OCI-LY1 (cell line): ENCODE data around the gene KRT84.
A peak's percentile ranks its signal among the peaks of the same experiment; 100 is the strongest.

Experiments
- H2AFZ ChIP-seq: fragments of 200-600 bp; sonication (generic), shearing (Covaris generic); 2 replicates; pipeline ENCODE4 v1.6.0; 2014; ENCODE audit warnings: antibody characterized with exemption, mild to moderate bottlenecking, low read length
- H3F3A ChIP-seq: fragments of 200-600 bp; sonication (generic), shearing (Covaris generic); 2 replicates; pipeline ENCODE4 v1.6.0; 2014; ENCODE audit warnings: mild to moderate bottlenecking, antibody characterized with exemption, low read length, moderate library complexity; ENCODE audit not compliant: insufficient read depth
- H3K27ac ChIP-seq: fragments of 200-600 bp; sonication (generic); 2 replicates; pipeline ENCODE4 v1.5.1; 2014; ENCODE audit warnings: low read length, mixed run types, mild to moderate bottlenecking, low read depth; ENCODE audit not compliant: poor library complexity, severe bottlenecking
- H3K27me3 ChIP-seq: fragments of 200-600 bp; sonication (generic); 2 replicates; pipeline ENCODE4 v1.6.0; 2014; ENCODE audit warnings: antibody characterized with exemption, mild to moderate bottlenecking, low read length, moderate library complexity; ENCODE audit not compliant: insufficient read depth
- H3K36me3 ChIP-seq: fragments of 200-600 bp; sonication (generic); 2 replicates; pipeline ENCODE4 v1.6.1; 2014; ENCODE audit warnings: mild to moderate bottlenecking, antibody characterized with exemption, low read length, moderate library complexity, mixed read lengths; ENCODE audit not compliant: insufficient read depth
- H3K4me1 ChIP-seq: fragments of 200-600 bp; sonication (generic); 2 replicates; pipeline ENCODE4 v1.5.1; 2014; ENCODE audit warnings: mild to moderate bottlenecking, low read length, moderate library complexity; ENCODE audit not compliant: insufficient read depth, severe bottlenecking
- H3K4me2 ChIP-seq: fragments of 200-600 bp; sonication (generic), shearing (Covaris generic); 2 replicates; pipeline ENCODE4 v1.6.1; 2014; ENCODE audit warnings: low read length
- H3K4me3 ChIP-seq: fragments of 200-600 bp; sonication (generic); 2 replicates; pipeline ENCODE4 v1.5.1; 2014; ENCODE audit warnings: low read length, low read depth, mild to moderate bottlenecking, mixed read lengths; ENCODE audit not compliant: poor library complexity, severe bottlenecking
- H3K79me2 ChIP-seq: fragments of 200-600 bp; shearing (Covaris generic); 2 replicates; pipeline ENCODE4 v1.6.1; 2016; ENCODE audit warnings: mixed run types, low read length, mixed read lengths; ENCODE audit not compliant: insufficient read depth
- H3K9ac ChIP-seq: fragments of 200-600 bp; sonication (generic), shearing (Covaris generic); 2 replicates; pipeline ENCODE4 v1.6.1; 2014; ENCODE audit warnings: mild to moderate bottlenecking, low read length, mixed read lengths
- H3K9me2 ChIP-seq: fragments of 200-600 bp; sonication (generic), shearing (Covaris generic); 2 replicates; pipeline ENCODE4 v1.6.1; 2014; ENCODE audit warnings: low read depth, mild to moderate bottlenecking, low read length, mixed read lengths
- H3K9me3 ChIP-seq: fragments of 200-600 bp; shearing (Covaris generic); 2 replicates; pipeline ENCODE4 v1.6.1; 2014; ENCODE audit warnings: low read length, mixed read lengths
- H4K20me1 ChIP-seq: fragments of 200-600 bp; sonication (generic), shearing (Covaris generic); 2 replicates; pipeline ENCODE4 v1.6.0; 2016; ENCODE audit warnings: mild to moderate bottlenecking, low read length; ENCODE audit not compliant: insufficient read depth
- EZH2 ChIP-seq: fragments of 200-600 bp; sonication (generic), shearing (Covaris generic); IDR thresholded peaks from 2 replicates; pipeline ENCODE4 v1.8.0; 2017; ENCODE audit warnings: borderline replicate concordance, mixed run types, mild to moderate bottlenecking, antibody characterized with exemption, low read length, moderate library complexity, mixed read lengths
- TF ChIP-seq, protein P1 (sequence below): fragments of 200-600 bp; sonication (generic), shearing (Covaris generic); IDR thresholded peaks from 2 replicates; pipeline ENCODE4 v1.5.1; 2017; ENCODE audit warnings: mild to moderate bottlenecking, antibody characterized with exemption, low read length, moderate library complexity, mixed read lengths

KRT84 gene

DNA sequence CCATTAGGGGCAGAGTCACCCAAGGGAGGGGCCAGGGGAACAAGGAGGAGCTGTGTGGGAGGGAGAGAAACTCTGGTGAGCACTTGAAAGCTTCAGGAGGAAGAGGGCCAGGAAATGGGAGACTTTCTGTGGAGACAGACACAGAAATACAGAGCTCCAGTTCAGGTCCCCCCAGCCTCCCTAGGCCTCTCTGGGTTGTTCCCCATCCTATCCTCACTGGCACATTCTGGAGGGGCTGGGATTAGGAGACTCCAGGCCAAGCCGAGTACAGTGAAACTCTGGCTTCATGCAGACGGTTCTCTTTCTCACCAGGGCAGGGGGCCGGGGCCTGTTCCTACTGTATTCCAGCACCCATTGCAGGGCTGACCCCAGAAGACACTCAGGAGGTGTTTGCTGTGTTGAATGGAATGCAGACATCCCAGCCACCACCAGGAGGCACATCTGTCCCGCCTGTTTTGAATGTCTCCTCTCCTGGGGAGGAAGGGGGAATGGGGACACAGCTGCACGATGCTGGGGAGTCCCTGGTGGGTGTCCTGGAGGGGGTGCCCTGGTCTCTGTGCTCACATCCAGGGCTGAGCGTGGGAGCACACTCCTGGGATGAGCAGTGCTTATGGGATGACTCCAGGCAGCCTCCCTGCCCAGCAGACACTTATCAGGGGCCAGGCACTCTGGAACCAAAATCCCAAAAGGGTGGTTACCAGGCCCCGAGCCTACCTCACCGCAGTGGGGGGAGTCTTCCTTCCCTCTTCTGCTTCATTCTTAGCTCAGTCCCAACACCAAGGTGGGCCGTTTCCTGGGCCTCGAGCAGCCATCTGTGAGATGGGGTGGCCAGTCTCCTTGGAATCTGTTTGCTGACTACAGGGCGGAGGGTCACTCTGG is 5.5 kb upstream of the KRT84 start:
- H3K4me3 ChIP-seq, result no peak overlapping the region
- H3K27ac ChIP-seq, result no peak overlapping the region
- H4K20me1 ChIP-seq, result no peaks in the 10 kb centered on the region
- no peak overlapping the region for H2AFZ ChIP-seq
- no peaks in the 10 kb centered on the region for H3K9me2 ChIP-seq
- no peak overlapping the region for H3K4me2 ChIP-seq
- H3K9me3 ChIP-seq, result no peaks in the 10 kb centered on the region
- H3K79me2 ChIP-seq, result no peaks in the 10 kb centered on the region
- no peaks in the 10 kb centered on the region for H3K36me3 ChIP-seq
- H3K27me3 ChIP-seq, result no peaks in the 10 kb centered on the region
- no peaks in the 10 kb centered on the region for H3F3A ChIP-seq
- no peaks in the 10 kb centered on the region for H3K4me1 ChIP-seq
- H3K9ac ChIP-seq, result no peak overlapping the region
- TF ChIP-seq EZH2, result no peak
- TF ChIP-seq, protein P1, sequence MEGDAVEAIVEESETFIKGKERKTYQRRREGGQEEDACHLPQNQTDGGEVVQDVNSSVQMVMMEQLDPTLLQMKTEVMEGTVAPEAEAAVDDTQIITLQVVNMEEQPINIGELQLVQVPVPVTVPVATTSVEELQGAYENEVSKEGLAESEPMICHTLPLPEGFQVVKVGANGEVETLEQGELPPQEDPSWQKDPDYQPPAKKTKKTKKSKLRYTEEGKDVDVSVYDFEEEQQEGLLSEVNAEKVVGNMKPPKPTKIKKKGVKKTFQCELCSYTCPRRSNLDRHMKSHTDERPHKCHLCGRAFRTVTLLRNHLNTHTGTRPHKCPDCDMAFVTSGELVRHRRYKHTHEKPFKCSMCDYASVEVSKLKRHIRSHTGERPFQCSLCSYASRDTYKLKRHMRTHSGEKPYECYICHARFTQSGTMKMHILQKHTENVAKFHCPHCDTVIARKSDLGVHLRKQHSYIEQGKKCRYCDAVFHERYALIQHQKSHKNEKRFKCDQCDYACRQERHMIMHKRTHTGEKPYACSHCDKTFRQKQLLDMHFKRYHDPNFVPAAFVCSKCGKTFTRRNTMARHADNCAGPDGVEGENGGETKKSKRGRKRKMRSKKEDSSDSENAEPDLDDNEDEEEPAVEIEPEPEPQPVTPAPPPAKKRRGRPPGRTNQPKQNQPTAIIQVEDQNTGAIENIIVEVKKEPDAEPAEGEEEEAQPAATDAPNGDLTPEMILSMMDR, result peak; percentile 45

DNA sequence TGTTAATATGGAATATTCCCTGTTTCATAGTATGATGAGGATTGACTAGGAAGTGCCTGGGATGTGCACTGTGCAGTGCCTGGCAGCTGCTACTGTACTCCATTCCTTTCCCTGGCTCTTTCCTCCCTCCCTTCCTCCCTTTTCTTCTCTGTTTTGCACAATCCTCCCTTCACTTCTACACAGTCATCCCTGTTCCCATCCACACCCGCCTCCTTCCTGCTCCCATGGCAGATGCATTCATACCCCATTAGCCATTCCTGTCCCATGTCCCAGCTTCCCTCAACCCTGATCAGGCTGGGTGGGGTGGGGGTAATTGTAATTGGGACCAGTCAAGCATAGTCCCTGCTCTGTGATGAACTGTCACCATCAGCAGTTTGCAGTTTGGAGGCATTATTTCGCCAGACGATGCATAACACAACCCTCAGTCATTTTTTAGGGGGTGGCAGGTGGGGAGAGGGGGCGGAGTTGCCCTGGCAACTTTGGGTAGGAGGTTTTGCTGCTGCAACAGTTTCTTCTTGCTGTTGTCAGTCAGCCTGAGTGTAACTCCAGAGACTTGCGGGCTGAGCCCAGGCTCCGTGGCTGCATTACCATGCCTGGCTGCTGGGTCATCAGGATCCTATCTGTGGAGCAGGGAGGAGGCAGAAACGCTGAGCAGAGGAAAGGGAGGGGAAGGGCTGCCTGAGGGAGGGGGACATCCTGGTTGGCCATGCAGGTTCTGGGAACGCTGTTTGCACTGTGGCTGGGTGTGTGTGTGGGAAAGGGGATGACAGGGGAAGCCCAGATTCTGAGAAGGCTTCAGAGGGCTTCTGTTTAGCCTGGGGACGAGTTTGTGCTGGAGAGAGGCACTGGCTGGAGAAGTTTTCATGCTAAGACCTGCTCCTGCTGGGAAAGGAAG is 4.1 kb upstream of the KRT84 start:
- no peak overlapping the region for H3K27ac ChIP-seq
- H3K36me3 ChIP-seq, result no peaks in the 10 kb centered on the region
- no peaks in the 10 kb centered on the region for H3K79me2 ChIP-seq
- H3K9me3 ChIP-seq, result no peaks in the 10 kb centered on the region
- no peak overlapping the region for H3K9ac ChIP-seq
- no peaks in the 10 kb centered on the region for H4K20me1 ChIP-seq
- H3K9me2 ChIP-seq, result no peaks in the 10 kb centered on the region
- peaks cover 6% of the 10 kb centered on the region; the same call in 1 of the 2 replicates for H3K27me3 ChIP-seq
- no peaks in the 10 kb centered on the region for H3F3A ChIP-seq
- TF ChIP-seq, protein P1, result no peak
- TF ChIP-seq EZH2, result no peak
- H3K4me2 ChIP-seq, result no peak overlapping the region
- no peak overlapping the region for H2AFZ ChIP-seq
- no peak overlapping the region for H3K4me3 ChIP-seq
- H3K4me1 ChIP-seq, result no peaks in the 10 kb centered on the region

DNA sequence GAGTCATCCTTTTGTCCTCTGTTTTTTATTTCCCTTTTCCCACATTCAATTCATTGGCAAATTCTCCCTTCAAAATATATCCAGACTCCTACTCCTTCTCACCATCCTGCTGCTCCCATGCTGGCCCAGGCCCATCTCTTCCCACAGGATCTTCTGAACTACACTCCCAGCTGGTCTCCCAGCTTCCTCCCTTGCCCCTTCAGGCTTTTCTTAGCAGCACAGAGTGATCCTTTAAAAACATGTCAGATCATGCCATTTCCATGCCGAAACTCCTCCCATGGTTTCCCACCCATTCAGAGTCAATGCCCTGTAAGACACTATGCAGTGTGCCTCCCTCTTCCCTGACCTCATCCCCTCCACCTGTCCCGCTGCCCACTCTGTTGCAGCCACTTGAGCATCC is 2.4 kb upstream of the KRT84 start:
- no peaks in the 10 kb centered on the region for H3K4me1 ChIP-seq
- H3K27me3 ChIP-seq, result peaks cover 6% of the 10 kb centered on the region; the same call in 1 of the 2 replicates
- no peak overlapping the region for H3K4me3 ChIP-seq
- no peaks in the 10 kb centered on the region for H3K36me3 ChIP-seq
- no peaks in the 10 kb centered on the region for H4K20me1 ChIP-seq
- H2AFZ ChIP-seq, result no peak overlapping the region
- no peaks in the 10 kb centered on the region for H3K9me2 ChIP-seq
- no peaks in the 10 kb centered on the region for H3F3A ChIP-seq
- H3K4me2 ChIP-seq, result no peak overlapping the region
- H3K9me3 ChIP-seq, result no peaks in the 10 kb centered on the region
- H3K9ac ChIP-seq, result no peak overlapping the region
- H3K27ac ChIP-seq, result no peak overlapping the region
- TF ChIP-seq, protein P1, result no peak
- no peak for TF ChIP-seq EZH2
- H3K79me2 ChIP-seq, result no peaks in the 10 kb centered on the region
